K562 (cell line): ENCODE results near the gene WDR90. TPM values are rescaled to one million over a fixed set of nuclear protein-coding genes. Genes with fewer than 3 reads are reported as not detected.

Source experiments
- BRF1 ChIP-seq: IDR thresholded peaks from 3 replicates; pipeline ENCODE4 v1.6.1; 2011; ENCODE audit warnings: borderline replicate concordance, mild to moderate bottlenecking; ENCODE audit not compliant: insufficient read length; ENCODE audit errors: extremely low read depth
- CTCF ChIP-seq, 3 experiments: IDR thresholded peaks in 2 of 3; conservative IDR thresholded peaks in 1 of 3; 2 replicates each; pipeline ENCODE4 v1.5.1; 2011 to 2012; ENCODE audit warnings: low read length in 3 of 3, mild to moderate bottlenecking in 3 of 3, control low read depth in 2 of 3, improper control_type of control experiment in 1 of 3, inconsistent platforms in 1 of 3, low read depth in 1 of 3, mixed read lengths in 1 of 3, moderate library complexity in 1 of 3; ENCODE audit not compliant: insufficient read depth in 2 of 3
- CTCFL ChIP-seq: IDR thresholded peaks from 2 replicates; pipeline ENCODE4 v1.6.1; 2011; ENCODE audit warnings: borderline replicate concordance, low read depth, mild to moderate bottlenecking, moderate library complexity, low read length; ENCODE audit not compliant: insufficient read depth, poor library complexity, severe bottlenecking
- ETS1 ChIP-seq: conservative IDR thresholded peaks from 2 replicates; pipeline ENCODE4 v1.6.1; 2011; ENCODE audit warnings: low read depth, mild to moderate bottlenecking, low read length; ENCODE audit not compliant: control insufficient read depth
- ETV5 ChIP-seq: sonication (generic); formaldehyde crosslinking; IDR thresholded peaks from 2 replicates; pipeline ENCODE4 v1.4.0; 2020; ENCODE audit warnings: low read depth, mild to moderate bottlenecking, missing genetic modification reagents
- EZH2 ChIP-seq: IDR thresholded peaks from 2 replicates; pipeline ENCODE4 v1.6.1; 2012; ENCODE audit warnings: low read depth, mild to moderate bottlenecking, inconsistent platforms, low read length, borderline replicate concordance
- JUN ChIP-seq, 2 experiments: sonication (generic) in 1 of 2; formaldehyde crosslinking in 1 of 2; IDR thresholded peaks; 2 replicates each; pipeline versions ENCODE4 v1.6.1 to v1.8.0; 2012 to 2022; ENCODE audit warnings: borderline replicate concordance in 2 of 2, mild to moderate bottlenecking in 2 of 2, improper control_type of control experiment in 1 of 2, low read depth in 1 of 2, low read length in 1 of 2, missing genetic modification reagents in 1 of 2
- REST ChIP-seq, 2 experiments: fragments of 450-650 bp; formaldehyde crosslinking in 1 of 2; IDR thresholded peaks; 2 replicates each; pipeline versions ENCODE4 v1.4.0 to v1.6.1; 2014 to 2020; ENCODE audit warnings: mild to moderate bottlenecking in 2 of 2, borderline replicate concordance in 1 of 2, low read depth in 1 of 2
- RFX5 ChIP-seq: IDR thresholded peaks from 2 replicates; pipeline ENCODE4 v1.6.1; 2011; ENCODE audit warnings: low read depth, mild to moderate bottlenecking, improper control_type of control experiment, low read length
- SIN3B ChIP-seq: fragments of 450-650 bp; IDR thresholded peaks from 2 replicates; pipeline ENCODE4 v1.6.1; 2017; ENCODE audit warnings: low read depth, mild to moderate bottlenecking, moderate library complexity
- SPI1 ChIP-seq: IDR thresholded peaks from 2 replicates; pipeline ENCODE4 v1.6.1; 2011; ENCODE audit warnings: low read depth, low read length, control low read depth, borderline replicate concordance
- polyA plus RNA-seq, 8 experiments: library from polyadenylated mRNA; depleted of rRNA in 4 of 8; stranded (reverse) in 5 of 8; unstranded in 3 of 8; fragments of >200 nt; fragmentation: Nextera tagmentation in 2 of 8; fragmentation: Illumina TruSeq in 1 of 8; extraction: Ambion mirVana in 2 of 8; extraction: Trizol in 1 of 8; gene quantifications; 2 replicates each; pipeline versions ENCODE4 v1.2.1 to v1.2.3, GENCODE V29; 2011 to 2014; ENCODE audit warnings: inconsistent platforms in 1 of 8, missing spikeins in 1 of 8
- total RNA-seq, 7 experiments: library from RNA; depleted of rRNA in 6 of 7; stranded (reverse); fragments of >200 nt in 6 of 7; fragmentation: Illumina TruSeq in 2 of 7; extraction: Trizol in 2 of 7; gene quantifications; 2 replicates each; pipeline versions ENCODE4 v1.2.1 to v1.2.3, GENCODE V29; 2011 to 2021; ENCODE audit warnings: low replicate concordance in 1 of 7

The WDR90 gene
- total and polyA plus RNA-seq, 9 of the 15 experiments (the other 6 are each of a cell fraction or from before 2014, with no cell fraction given) = 0.44 to 12.6 (median 3.3) TPM

- TF ChIP-seq REST (IDR thresholded peaks at IDR 0.05; ENCODE audit: borderline replicate concordance) = peak; percentile 83
- no peak for TF ChIP-seq REST (CRISPR knock-in tag; IDR thresholded peaks at IDR 0.05; ENCODE audit: low read depth)
- 0 out of 2 replicates have a peak, but pooled peaks have one; percentile 17 for TF ChIP-seq JUN (IDR thresholded peaks at IDR 0.05; ENCODE audit: borderline replicate concordance, low read depth, low read length)
- TF ChIP-seq JUN (CRISPR knock-in tag; IDR thresholded peaks at IDR 0.05; ENCODE audit: borderline replicate concordance) = no peak
- TF ChIP-seq SPI1 = no peak
- TF ChIP-seq SIN3B = no peak
- no peak for TF ChIP-seq EZH2
- TF ChIP-seq ETS1 = 0 out of 2 replicates have a peak, but pooled peaks have one; percentile 26
- TF ChIP-seq RFX5 = no peak
- peak; percentile 61 for TF ChIP-seq CTCFL
- TF ChIP-seq ETV5 (CRISPR knock-in tag) = no peak
- TF ChIP-seq CTCF (IDR thresholded peaks at IDR 0.05 in 2 of 3, conservative IDR thresholded peaks at IDR 0.05 in 1 of 3; ENCODE audit: insufficient read depth in 2 of 3, low read depth in 1 of 3, low read length in 3 of 3) = peak; percentile 88 to 97 (median 96)
- no peak for TF ChIP-seq BRF1
These were observed 62.6 kb downstream of the WDR90 start (continued) for GRCh38 chr16:711548-712320.
